Endometrium (tissue), 2 donors: Measurements from ENCODE around the gene ALDH8A1.

ENCODE experiments used
- FAIRE-seq: peaks from 2 replicates; lab custom pipeline; 2012; peaks lifted over from hg19 to GRCh38; lab: Jason Lieb, UNC
- donor health status: control.
- donor health status: control.

Gene ALDH8A1

GRCh38 chr6:134950482-134950881 is 581 bp upstream of the ALDH8A1 start:
- no peak for FAIRE-seq

- FAIRE-seq = no peak
These were observed 1.2 kb downstream of the ALDH8A1 start for GRCh38 chr6:134948691-134949090.

- FAIRE-seq = no peak
These were observed 1.8 kb downstream of the ALDH8A1 start for GRCh38 chr6:134948142-134948541.

- no peak for FAIRE-seq
These were observed 4.9 kb downstream of the ALDH8A1 start for GRCh38 chr6:134945045-134945444.

GRCh38 chr6:134943522-134944111 is 6.3 kb downstream of the ALDH8A1 start:
- FAIRE-seq = no peak

- no peak for FAIRE-seq
These were observed 11.0 kb downstream of the ALDH8A1 start for GRCh38 chr6:134938896-134939295.

GRCh38 chr6:134937426-134937825 is 12.5 kb downstream of the ALDH8A1 start:
- FAIRE-seq = no peak

- no peak for FAIRE-seq
These were observed 13.0 kb downstream of the ALDH8A1 start for GRCh38 chr6:134936931-134937330.

GRCh38 chr6:134936476-134936875 is 13.4 kb downstream of the ALDH8A1 start:
- FAIRE-seq = no peak

GRCh38 chr6:134934793-134935485 is 15.0 kb downstream of the ALDH8A1 start:
- no peak for FAIRE-seq

GRCh38 chr6:134932535-134933470 is 17.1 kb downstream of the ALDH8A1 start:
- no peak for FAIRE-seq

- FAIRE-seq = no peak
These were observed 17.8 kb downstream of the ALDH8A1 start for GRCh38 chr6:134932098-134932497.

- no peak for FAIRE-seq
These were observed 19.4 kb downstream of the ALDH8A1 start for GRCh38 chr6:134930463-134930862.

- no peak for FAIRE-seq
These were observed 21.6 kb downstream of the ALDH8A1 start for GRCh38 chr6:134928151-134928900.

GRCh38 chr6:134925800-134926199 is 24.1 kb downstream of the ALDH8A1 start:
- no peak for FAIRE-seq

GRCh38 chr6:134921721-134922261 is 28.1 kb downstream of the ALDH8A1 start:
- no peak for FAIRE-seq

GRCh38 chr6:134921276-134921675 is 28.6 kb downstream of the ALDH8A1 start:
- FAIRE-seq = no peak

GRCh38 chr6:134920422-134920821 is 29.5 kb downstream of the ALDH8A1 start:
- no peak for FAIRE-seq

- no peak for FAIRE-seq
These were observed 31.4 kb downstream of the ALDH8A1 start for GRCh38 chr6:134918418-134918961.

GRCh38 chr6:134911547-134911946 is 38.4 kb downstream of the ALDH8A1 start:
- FAIRE-seq = no peak

GRCh38 chr6:134910593-134910935 is 39.3 kb downstream of the ALDH8A1 start:
- no peak for FAIRE-seq
